ENCODE measurements around the gene GOT2. TPM values are rescaled to one million over a fixed set of nuclear protein-coding genes. Genes with fewer than 3 reads are reported as not detected.
"Not testable (repeated sequence)": the region's sequence is repeated elsewhere in the genome, so short reads cannot be mapped to it uniquely, and the experiment has no call there.

The GOT2 gene
- 10 to 100 TPM; 15.4 to 56.2 (median 45.2) TPM for total RNA-seq

DNA sequence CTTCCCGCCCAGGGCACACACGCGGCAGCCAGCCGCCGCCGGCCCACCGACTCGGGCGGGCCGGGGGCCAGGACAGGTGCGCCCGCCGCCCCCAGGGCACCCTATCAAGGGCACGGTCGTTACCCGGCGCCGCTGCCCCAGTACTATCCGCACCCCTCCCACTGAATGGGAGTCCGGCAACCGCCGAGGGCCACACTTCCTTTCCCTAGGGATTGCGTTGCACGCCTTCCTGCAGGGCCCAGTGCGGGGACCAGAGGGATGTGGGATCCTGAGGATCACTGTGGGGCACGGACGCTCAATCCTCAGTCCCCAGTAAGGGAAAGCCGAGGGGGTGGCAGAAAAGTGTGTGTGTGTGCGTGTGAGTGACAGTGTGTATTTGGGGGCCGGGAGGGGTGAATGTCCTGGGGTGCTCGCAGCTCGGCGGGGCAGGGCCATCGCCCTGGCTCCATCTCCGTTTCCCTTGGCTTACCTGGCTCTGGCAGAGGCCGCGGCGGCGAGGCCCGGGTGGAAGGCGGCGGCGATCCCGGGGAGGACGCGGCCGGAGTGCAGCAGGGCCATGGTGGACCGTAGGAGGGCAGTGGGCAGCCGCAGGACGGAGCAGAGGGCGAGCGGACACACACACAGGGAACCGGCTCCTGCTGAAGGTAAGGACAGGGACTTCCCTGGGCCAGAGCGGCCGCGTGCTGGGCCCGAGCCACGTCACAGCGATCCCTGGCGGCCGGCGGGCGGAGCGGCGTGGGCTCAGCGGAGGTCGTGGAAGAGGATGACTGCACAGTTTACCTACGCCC lies at the start of gene GOT2:
GOT2 (minus strand) TSS at position 646 of the 788 bp plus-strand sequence; CDS start at position 558, 88 bp downstream.
- no peaks in the 10 kb centered on the region for H3K27me3 ChIP-seq
- intact Hi-C loops (cut with DNase I; ENCODE audit: low total_unique reads): no loop called here

DNA sequence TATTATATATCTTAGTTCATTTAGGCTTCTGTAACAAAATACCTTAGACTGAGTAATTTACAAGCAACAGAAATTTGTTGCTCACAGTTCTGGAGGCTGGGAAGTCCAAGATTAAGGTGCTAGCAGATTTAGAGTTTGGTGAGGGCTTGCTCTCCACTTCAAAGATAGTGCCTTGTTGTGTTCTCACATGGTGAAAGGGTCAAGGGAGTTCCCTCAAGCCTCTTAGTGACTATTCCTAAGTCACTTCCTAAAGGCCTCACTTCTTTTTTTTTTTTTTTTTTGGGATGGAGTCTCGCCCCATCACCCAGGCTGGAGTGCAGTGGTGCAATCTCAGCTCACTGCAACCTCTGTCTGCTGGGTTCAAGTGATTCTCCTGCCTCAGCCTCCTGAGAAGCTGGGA lies 45.2 kb upstream of the GOT2 start:
- intact Hi-C loops (cut with DNase I; ENCODE audit: low total_unique reads); H3K27me3 ChIP-seq; H3K9me3 ChIP-seq; H3K4me1 ChIP-seq; DNase-seq (ENCODE audit: low spot score in 2 of 2); H3K4me3 ChIP-seq; H3K27ac ChIP-seq; H3K36me3 ChIP-seq: not testable (repeated sequence)

More for the DNA sequence above, at the start of gene GOT2:
- peak; percentile 46 to 81 for DNase-seq (ENCODE audit: low spot score in 2 of 2)
- H3K4me3 ChIP-seq: peak within 1 kb of the TSS; percentile 85 to 98 (median 87)
- H3K9me3 ChIP-seq: no peaks in the 10 kb centered on the region
- TF ChIP-seq POLR2AphosphoS5 (IDR thresholded peaks at IDR 0.05) (peak; percentile 24 to 65 (median 29)), POLR2A (IDR thresholded peaks at IDR 0.05) (no peak)
- TF ChIP-seq, protein P1, sequence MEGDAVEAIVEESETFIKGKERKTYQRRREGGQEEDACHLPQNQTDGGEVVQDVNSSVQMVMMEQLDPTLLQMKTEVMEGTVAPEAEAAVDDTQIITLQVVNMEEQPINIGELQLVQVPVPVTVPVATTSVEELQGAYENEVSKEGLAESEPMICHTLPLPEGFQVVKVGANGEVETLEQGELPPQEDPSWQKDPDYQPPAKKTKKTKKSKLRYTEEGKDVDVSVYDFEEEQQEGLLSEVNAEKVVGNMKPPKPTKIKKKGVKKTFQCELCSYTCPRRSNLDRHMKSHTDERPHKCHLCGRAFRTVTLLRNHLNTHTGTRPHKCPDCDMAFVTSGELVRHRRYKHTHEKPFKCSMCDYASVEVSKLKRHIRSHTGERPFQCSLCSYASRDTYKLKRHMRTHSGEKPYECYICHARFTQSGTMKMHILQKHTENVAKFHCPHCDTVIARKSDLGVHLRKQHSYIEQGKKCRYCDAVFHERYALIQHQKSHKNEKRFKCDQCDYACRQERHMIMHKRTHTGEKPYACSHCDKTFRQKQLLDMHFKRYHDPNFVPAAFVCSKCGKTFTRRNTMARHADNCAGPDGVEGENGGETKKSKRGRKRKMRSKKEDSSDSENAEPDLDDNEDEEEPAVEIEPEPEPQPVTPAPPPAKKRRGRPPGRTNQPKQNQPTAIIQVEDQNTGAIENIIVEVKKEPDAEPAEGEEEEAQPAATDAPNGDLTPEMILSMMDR (IDR thresholded peaks at IDR 0.05): peak in 2 of 3 donors; percentile 61 to 65
- no peaks in the 10 kb centered on the region for H3K36me3 ChIP-seq
- peak within 1 kb of the TSS; percentile 73 to 87 for H3K27ac ChIP-seq
- H3K4me1 ChIP-seq: no peaks in the 10 kb centered on the region

DNA sequence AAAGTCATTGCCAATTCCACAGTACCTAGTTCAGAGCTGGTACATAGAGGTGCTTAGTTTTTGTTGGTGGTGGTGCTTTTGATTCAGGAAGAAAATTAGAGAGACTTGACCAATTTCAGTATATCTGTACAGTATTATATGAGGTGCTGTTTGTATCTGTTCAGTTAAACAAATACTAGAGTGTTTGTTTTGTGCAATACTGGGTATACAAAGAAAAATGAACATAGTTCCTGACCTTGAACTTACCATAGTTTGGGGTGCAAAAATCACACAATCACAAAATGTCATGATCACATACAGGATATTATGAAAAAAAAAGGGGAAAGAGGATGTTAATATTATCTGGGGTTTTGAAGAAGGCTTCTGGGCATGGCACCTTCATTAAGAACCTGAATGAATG lies 39.8 kb upstream of the GOT2 start:
- no peak overlapping the region for H3K4me3 ChIP-seq
- H3K27me3 ChIP-seq: no peaks in the 10 kb centered on the region
- DNase-seq (ENCODE audit: low spot score in 2 of 2): no peak
- no peak overlapping the region for H3K27ac ChIP-seq
- TF ChIP-seq POLR2A (IDR thresholded peaks at IDR 0.05) (no peak), POLR2AphosphoS5 (IDR thresholded peaks at IDR 0.05) (no peak)
- TF ChIP-seq, protein P1 (IDR thresholded peaks at IDR 0.05): no peak
- intact Hi-C loops (cut with DNase I; ENCODE audit: low total_unique reads): no loop called here
- H3K36me3 ChIP-seq: no peaks in the 10 kb centered on the region
- no peaks in the 10 kb centered on the region for H3K4me1 ChIP-seq
- H3K9me3 ChIP-seq: no peaks in the 10 kb centered on the region

DNA sequence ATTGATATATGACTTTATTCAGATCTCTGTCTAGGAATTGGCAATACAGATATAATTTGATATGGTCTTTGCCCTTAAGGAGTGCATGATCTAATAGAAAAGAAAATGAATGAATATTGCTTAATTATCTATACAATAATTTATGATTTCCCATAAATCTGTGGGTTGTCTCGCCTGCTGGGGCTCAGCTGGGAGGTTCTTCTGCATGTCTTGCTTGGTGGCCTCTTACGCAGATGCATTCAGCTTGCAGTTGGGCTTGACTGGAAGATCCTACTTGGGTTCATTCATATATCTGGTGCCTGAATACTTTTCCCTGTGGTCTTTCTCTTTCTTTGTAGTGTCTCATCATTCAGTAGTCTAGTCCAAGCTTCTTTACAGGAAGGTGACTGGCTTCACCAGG lies 34.0 kb upstream of the GOT2 start:
- TF ChIP-seq POLR2AphosphoS5 (IDR thresholded peaks at IDR 0.05) (no peak), POLR2A (IDR thresholded peaks at IDR 0.05) (no peak)
- TF ChIP-seq, protein P1 (IDR thresholded peaks at IDR 0.05): no peak
- no peak overlapping the region for H3K4me3 ChIP-seq
- no peak overlapping the region for H3K27ac ChIP-seq
- no peaks in the 10 kb centered on the region for H3K27me3 ChIP-seq
- no peak for DNase-seq (ENCODE audit: low spot score in 2 of 2)
- H3K36me3 ChIP-seq: no peaks in the 10 kb centered on the region
- no peaks in the 10 kb centered on the region for H3K4me1 ChIP-seq
- intact Hi-C loops (cut with DNase I; ENCODE audit: low total_unique reads): no loop called here
- H3K9me3 ChIP-seq: no peaks in the 10 kb centered on the region

DNA sequence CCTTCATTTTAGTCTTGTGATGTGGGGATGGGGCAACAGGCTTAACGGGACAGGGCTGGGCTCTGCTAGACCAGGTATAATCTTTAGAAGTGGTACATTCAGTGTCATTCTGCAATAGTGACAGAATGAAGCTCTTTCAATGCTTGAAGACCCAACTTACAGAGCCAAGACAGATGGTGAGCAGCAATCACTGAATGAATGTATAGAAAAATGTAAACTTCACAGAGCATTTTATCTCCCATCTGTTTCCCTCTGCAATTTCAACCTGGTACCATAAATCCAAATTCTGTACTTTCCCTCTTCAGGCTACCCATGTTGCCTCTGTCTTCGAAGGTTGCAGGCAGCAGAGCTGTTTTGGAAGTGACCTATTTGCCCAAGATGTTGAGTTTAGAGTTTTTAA lies 33.5 kb upstream of the GOT2 start:
- no peaks in the 10 kb centered on the region for H3K4me1 ChIP-seq
- TF ChIP-seq, protein P1 (IDR thresholded peaks at IDR 0.05): no peak
- intact Hi-C loops (cut with DNase I; ENCODE audit: low total_unique reads): no loop called here
- no peaks in the 10 kb centered on the region for H3K27me3 ChIP-seq
- no peak for DNase-seq (ENCODE audit: low spot score in 2 of 2)
- H3K27ac ChIP-seq: no peak overlapping the region
- H3K4me3 ChIP-seq: no peak overlapping the region
- no peaks in the 10 kb centered on the region for H3K9me3 ChIP-seq
- H3K36me3 ChIP-seq: no peaks in the 10 kb centered on the region

Data from breast epithelium (tissue), 4 donors.